AG04449 (cell line): ENCODE data around the gene LRP1B.

ENCODE experiments used
- CTCF ChIA-PET: fragments of 350-600 bp; formaldehyde crosslinking; extraction: SDS; loops from one replicate; lab custom pipeline; 2021; ENCODE audit warnings: antibody characterized with exemption; lab: Yijun Ruan, JAX
- POLR2A ChIA-PET: fragments of 400-600, 350-600 bp; formaldehyde crosslinking; extraction: SDS; loops from one replicate; lab custom pipeline; 2020; ENCODE audit warnings: antibody characterized with exemption, inconsistent platforms; lab: Yijun Ruan, JAX
- DNase-seq: peaks from one replicate; pipeline ENCODE4 v3.0.0-alpha.2; 2010; ENCODE audit warnings: low read depth, low spot score
- H3K4me3 ChIP-seq: 2 replicates; pipeline ENCODE4 v1.5.1; 2011; ENCODE audit warnings: low read depth, mild to moderate bottlenecking, control low read depth, low read length
- TF ChIP-seq, protein P1 (sequence below): IDR thresholded peaks from one replicate; pipeline ENCODE4 v1.5.1; 2011; ENCODE audit warnings: mild to moderate bottlenecking, moderate library complexity, low read length, control low read depth, inconsistent platforms; ENCODE audit not compliant: insufficient read depth; ENCODE audit errors: missing control alignments

The LRP1B gene

DNA sequence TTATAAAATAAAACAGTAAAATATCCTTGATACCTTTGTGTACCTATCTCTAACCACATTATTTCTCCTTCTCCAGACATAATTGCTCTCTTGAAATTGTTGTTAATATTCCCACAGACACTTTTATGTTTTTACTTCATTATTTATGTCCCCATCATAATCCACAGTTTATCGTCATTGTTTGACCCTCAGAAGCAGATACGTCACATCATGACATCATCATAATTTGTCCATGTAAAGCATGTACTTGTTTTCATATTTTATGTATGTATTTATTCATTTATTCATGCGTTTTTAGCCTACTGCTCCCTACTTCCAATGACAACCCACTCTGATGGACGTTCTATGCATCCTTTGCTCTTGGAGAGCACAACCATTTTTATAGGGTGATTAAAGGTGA is 1943.7 kb downstream of the LRP1B start:
- CTCF ChIA-PET = no interaction called here

GRCh38 chr2:140186313-140186712 is 1944.5 kb downstream of the LRP1B start:
- TF ChIP-seq, protein P1, sequence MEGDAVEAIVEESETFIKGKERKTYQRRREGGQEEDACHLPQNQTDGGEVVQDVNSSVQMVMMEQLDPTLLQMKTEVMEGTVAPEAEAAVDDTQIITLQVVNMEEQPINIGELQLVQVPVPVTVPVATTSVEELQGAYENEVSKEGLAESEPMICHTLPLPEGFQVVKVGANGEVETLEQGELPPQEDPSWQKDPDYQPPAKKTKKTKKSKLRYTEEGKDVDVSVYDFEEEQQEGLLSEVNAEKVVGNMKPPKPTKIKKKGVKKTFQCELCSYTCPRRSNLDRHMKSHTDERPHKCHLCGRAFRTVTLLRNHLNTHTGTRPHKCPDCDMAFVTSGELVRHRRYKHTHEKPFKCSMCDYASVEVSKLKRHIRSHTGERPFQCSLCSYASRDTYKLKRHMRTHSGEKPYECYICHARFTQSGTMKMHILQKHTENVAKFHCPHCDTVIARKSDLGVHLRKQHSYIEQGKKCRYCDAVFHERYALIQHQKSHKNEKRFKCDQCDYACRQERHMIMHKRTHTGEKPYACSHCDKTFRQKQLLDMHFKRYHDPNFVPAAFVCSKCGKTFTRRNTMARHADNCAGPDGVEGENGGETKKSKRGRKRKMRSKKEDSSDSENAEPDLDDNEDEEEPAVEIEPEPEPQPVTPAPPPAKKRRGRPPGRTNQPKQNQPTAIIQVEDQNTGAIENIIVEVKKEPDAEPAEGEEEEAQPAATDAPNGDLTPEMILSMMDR = no peak

More for the DNA sequence above, 1943.7 kb downstream of the LRP1B start:
- no peak for DNase-seq
- POLR2A ChIA-PET = no interaction called here
- H3K4me3 ChIP-seq = no peak overlapping the region
- TF ChIP-seq, protein P1 = no peak

DNA sequence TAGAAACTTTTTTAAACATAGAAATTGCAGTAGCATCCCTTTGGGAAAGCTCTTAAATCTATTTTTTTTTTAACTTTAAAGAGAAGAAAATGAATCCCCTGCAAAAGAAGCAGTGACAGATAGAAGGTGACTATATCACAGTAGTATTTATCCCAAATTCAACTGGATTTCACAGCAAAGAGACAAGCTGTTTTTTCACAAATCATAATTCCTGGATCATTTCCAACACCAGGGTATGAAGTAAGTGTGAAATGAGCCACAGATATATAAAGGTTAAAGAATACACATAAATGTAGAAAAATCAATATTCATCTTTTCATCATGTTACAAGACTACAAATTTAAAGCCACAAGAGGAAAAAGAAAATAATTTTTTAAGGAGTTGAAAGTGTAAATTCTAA is 1945.7 kb downstream of the LRP1B start:
- H3K4me3 ChIP-seq = no peak overlapping the region
- no peak for DNase-seq
- ChIA-PET POLR2A (no interaction called here), CTCF (no interaction called here)
- TF ChIP-seq, protein P1 = no peak

More at GRCh38 chr2:140186313-140186712, 1944.5 kb downstream of the LRP1B start:
- DNase-seq = no peak
- CTCF ChIA-PET = no interaction called here
- no peak overlapping the region for H3K4me3 ChIP-seq
- POLR2A ChIA-PET = no interaction called here

DNA sequence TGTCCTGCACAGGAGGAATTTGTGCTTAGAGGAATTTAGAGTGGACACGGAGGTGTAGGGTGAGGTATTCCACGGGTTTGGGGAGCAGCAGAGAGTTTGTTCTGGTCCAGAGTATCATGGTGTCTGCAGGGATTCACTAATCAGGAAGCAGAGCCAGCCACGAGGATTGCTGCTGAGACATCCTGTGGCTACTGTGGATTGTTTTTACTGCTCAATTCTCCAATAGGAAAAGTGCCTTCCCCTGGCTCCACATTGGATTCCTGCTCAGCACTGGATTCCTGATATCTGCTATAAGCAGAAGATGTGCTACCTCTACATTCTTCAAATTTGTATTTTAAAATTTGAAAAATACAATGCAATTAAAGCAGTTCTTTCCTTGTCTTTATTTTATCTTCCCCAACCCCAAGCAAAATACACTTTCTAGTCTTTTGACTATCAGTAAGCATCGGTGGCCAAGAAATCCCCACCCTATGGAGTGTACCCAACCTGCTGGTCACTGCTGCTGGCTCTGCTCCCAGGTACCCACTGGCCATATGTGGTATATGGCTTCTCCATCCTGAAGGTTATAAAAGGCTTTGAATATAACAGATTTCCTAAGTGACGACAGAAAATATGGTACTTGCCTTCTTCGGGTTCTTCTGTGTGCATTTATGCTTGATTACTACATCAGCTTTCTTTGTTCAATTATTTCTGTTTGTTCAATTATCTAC is 1947.6 kb downstream of the LRP1B start:
- ChIA-PET CTCF (no interaction called here), POLR2A (no interaction called here)
- TF ChIP-seq, protein P1 = no peak
- no peak overlapping the region for H3K4me3 ChIP-seq
- DNase-seq = no peak
